Activated CD8-positive, alpha-beta T cell treated with anti-CD3 and anti-CD28 coated beads for 36 hours (primary cell): Measurements from ENCODE around the gene CLEC16A. TPM values are rescaled to one million over a fixed set of nuclear protein-coding genes. Genes with fewer than 3 reads are reported as not detected.

Experiments used
- ATAC-seq: fragments of 200-7000 bp; cut with Tn5 transposase; one replicate; pipeline ENCODE4 v1.10.0; 2021; ENCODE audit warnings: mild to moderate bottlenecking, moderate library complexity
- CTCF ChIA-PET: fragments of 350-600 bp; sonication (Branson Sonifier 250); formaldehyde crosslinking; loops from one replicate; lab custom pipeline; 2021; ENCODE audit warnings: antibody characterized with exemption; lab: Charles Lee
- POLR2A ChIA-PET: fragments of 350-600 bp; sonication (Branson Sonifier 250); formaldehyde crosslinking; loops from one replicate; lab custom pipeline; 2021; ENCODE audit warnings: antibody characterized with exemption; lab: Charles Lee
- DNase-seq: peaks from one replicate; pipeline ENCODE4 v3.0.0-alpha.2; 2020
- H3K27ac Mint-ChIP-seq: one replicate; pipeline ENCODE4 v1.8.0; 2021; ENCODE audit warnings: mild to moderate bottlenecking, mixed read lengths
- H3K27me3 Mint-ChIP-seq: one replicate; pipeline ENCODE4 v1.8.0; 2021; ENCODE audit warnings: mixed read lengths
- H3K36me3 Mint-ChIP-seq: one replicate; pipeline ENCODE4 v1.8.0; 2021; ENCODE audit warnings: low read depth, mixed read lengths
- H3K4me1 Mint-ChIP-seq: one replicate; pipeline ENCODE4 v1.8.0; 2021; ENCODE audit warnings: low read depth, mixed read lengths
- H3K4me3 Mint-ChIP-seq: one replicate; pipeline ENCODE4 v1.8.0; 2021; ENCODE audit warnings: mild to moderate bottlenecking, moderate library complexity, mixed read lengths
- H3K9me3 Mint-ChIP-seq: one replicate; pipeline ENCODE4 v1.8.0; 2021; ENCODE audit warnings: mixed read lengths
- intact Hi-C: fragments of 100-400 bp; cut with micrococcal nuclease; formaldehyde crosslinking; loops from one replicate; pipeline ENCODE4 v1.10.0; 2022
- total RNA-seq, 2 experiments: library from RNA; stranded (reverse); gene quantifications; one replicate each; pipeline ENCODE4 v1.2.3, GENCODE V29; 2021
- TF ChIP-seq, protein P1 (sequence below): fragments of 200-600 bp; IDR thresholded peaks from one replicate; pipeline ENCODE4 v1.8.0; 2022; ENCODE audit warnings: antibody characterized with exemption, mild to moderate bottlenecking

Gene CLEC16A
- total RNA-seq, 2 experiments from 2014 or later, result 20.4 to 21.7 TPM

DNA sequence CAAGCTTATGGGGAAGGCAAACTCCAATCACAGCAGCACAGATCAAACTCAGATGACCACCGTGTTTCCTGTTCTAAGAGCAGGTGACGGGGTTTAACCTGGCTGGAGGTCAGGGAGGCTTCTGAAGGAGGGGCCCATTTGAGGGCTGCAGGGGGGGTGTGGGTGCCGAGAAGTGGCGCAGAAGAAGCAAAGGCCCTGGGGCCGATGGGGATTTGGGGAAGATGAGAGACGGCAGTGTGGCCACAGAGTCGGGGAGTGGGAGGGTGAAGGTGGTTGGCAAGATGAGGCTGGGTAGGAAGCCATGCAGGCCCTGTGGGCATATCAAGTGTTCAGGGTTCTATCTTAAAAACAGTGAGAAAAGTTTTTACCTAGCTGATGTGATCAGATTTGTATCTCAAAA, 122.9 kb downstream of the CLEC16A start:
- peaks cover 29% of the 10 kb centered on the region for H3K36me3 Mint-ChIP-seq
- DNase-seq (no peak), ATAC-seq (no peak)
- ChIA-PET POLR2A (interaction anchor here (1.4 to 2.0 kb wide), 4 partner anchors 9 to 187 kb away, joined by 3 to 7 read pairs (median 4); no protein-coding TSS in a partner anchor), CTCF (interaction anchor here (6.4 kb wide), 1 partner anchor 14 kb away, joined by 24 read pairs; no protein-coding TSS in a partner anchor)
- H3K27ac Mint-ChIP-seq, result no peak overlapping the region
- H3K27me3 Mint-ChIP-seq, result no peaks in the 10 kb centered on the region
- intact Hi-C loops, result no loop called here
- TF ChIP-seq, protein P1, sequence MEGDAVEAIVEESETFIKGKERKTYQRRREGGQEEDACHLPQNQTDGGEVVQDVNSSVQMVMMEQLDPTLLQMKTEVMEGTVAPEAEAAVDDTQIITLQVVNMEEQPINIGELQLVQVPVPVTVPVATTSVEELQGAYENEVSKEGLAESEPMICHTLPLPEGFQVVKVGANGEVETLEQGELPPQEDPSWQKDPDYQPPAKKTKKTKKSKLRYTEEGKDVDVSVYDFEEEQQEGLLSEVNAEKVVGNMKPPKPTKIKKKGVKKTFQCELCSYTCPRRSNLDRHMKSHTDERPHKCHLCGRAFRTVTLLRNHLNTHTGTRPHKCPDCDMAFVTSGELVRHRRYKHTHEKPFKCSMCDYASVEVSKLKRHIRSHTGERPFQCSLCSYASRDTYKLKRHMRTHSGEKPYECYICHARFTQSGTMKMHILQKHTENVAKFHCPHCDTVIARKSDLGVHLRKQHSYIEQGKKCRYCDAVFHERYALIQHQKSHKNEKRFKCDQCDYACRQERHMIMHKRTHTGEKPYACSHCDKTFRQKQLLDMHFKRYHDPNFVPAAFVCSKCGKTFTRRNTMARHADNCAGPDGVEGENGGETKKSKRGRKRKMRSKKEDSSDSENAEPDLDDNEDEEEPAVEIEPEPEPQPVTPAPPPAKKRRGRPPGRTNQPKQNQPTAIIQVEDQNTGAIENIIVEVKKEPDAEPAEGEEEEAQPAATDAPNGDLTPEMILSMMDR, result no peak
- H3K9me3 Mint-ChIP-seq, result no peaks in the 10 kb centered on the region
- H3K4me3 Mint-ChIP-seq, result no peak overlapping the region
- peaks cover 23% of the 10 kb centered on the region for H3K4me1 Mint-ChIP-seq

DNA sequence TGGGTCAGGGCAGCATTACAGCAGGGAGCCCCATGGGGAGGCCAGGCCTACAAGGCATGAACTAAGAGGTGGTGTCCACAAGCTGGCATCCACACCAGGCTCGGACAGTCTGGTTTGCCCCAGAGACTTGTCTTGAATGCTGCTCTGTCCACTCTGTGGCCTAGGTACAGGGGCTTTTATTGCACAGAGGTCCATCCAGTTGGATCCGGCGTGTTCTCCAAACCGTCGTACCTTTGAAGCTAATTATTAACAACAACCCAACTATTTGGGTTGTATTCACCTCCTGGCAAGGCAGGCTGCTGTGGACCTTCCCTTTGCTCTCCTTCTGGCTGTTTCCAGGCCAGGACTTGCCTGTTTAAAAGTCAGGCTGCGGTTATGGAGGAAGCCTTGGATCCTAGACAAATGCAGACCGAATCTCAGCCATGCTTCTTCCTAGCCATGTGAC, 123.4 kb downstream of the CLEC16A start:
- no peak for DNase-seq
- Mint-ChIP-seq H3K27ac (no peak overlapping the region), H3K9me3 (no peaks in the 10 kb centered on the region), H3K27me3 (no peaks in the 10 kb centered on the region), H3K4me1 (peaks cover 27% of the 10 kb centered on the region), H3K36me3 (peaks cover 29% of the 10 kb centered on the region), H3K4me3 (no peak overlapping the region)
- no peak for ATAC-seq
- POLR2A ChIA-PET, result interaction anchor here (0.7 to 2.0 kb wide), 4 partner anchors 8 to 185 kb away, joined by 3 to 7 read pairs (median 4); no protein-coding TSS in a partner anchor
- CTCF ChIA-PET, result interaction anchor here (1.3 to 6.4 kb wide), 2 partner anchors 14 to 96 kb away, joined by 3 to 24 read pairs; no protein-coding TSS in a partner anchor
- intact Hi-C loops, result no loop called here
- TF ChIP-seq, protein P1, result no peak

DNA sequence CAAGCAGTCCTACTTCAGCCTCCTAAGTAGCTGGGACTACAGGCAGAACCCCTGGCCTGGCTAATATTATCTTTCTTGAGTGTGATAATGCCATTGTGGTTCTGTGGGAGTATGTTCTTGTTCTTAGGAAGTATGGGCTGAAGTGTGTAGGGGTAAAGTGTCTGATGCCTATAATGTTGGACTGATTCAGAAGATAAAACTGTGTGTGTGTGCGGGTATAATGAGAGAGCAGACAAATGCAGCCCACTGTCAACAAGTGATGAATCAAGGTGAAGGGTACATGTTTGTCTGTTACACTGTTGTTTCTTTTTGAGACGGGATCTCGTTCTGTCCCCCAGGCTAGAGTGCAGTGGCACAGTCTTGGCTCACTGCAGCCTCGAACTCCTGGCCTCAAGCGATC, 127.5 kb downstream of the CLEC16A start:
- intact Hi-C loops, result no loop called here
- ChIA-PET CTCF (no interaction called here), POLR2A (interaction anchor here (1.5 kb wide), 1 partner anchor 23 kb away, joined by 3 read pairs; no protein-coding TSS in a partner anchor)
- DNase-seq, result no peak
- no peaks in the 10 kb centered on the region for H3K9me3 Mint-ChIP-seq
- peak overlapping the region; percentile 8 for H3K27ac Mint-ChIP-seq
- H3K36me3 Mint-ChIP-seq, result peaks cover 19% of the 10 kb centered on the region
- no peaks in the 10 kb centered on the region for H3K27me3 Mint-ChIP-seq
- no peak for ATAC-seq
- peaks cover 60% of the 10 kb centered on the region for H3K4me1 Mint-ChIP-seq
- H3K4me3 Mint-ChIP-seq, result no peak overlapping the region
- TF ChIP-seq, protein P1, result no peak

DNA sequence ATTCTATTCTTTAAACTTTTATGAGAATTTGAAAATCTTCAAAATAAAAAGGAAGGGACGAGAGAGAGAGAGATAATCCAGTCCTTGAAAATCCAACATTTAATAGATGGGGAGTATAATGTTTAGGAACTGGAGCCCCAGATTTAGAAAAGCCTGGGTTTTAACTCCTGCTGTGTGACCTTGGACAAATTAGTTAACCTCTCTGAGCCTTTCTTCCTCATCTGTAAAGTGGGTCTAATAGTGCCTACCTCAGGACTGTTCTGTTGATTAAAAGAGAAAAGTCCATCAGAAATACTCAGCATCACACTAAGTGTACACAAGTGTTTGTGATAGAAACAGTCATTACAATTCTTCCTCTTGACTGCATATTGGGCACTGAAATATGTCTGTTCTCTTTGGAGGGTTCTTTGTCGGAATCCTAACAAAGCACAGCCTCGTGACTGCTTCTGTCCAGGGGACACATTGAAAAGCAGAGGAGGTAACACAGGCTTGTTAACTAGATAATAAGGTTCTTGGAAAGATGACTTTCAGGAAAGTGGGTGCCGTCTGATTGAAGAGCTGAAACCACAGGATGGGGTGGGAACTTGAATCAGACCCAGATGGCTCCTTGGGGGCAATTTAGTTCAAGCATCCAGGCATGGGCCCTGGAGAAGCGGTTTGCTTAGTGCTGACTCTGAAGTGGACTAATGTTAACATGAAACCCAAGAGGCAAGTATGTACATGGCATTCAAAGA, 128.2 kb downstream of the CLEC16A start:
- TF ChIP-seq, protein P1, result no peak
- Mint-ChIP-seq H3K27ac (peak overlapping the region; percentile 77), H3K9me3 (no peaks in the 10 kb centered on the region), H3K36me3 (peaks cover 20% of the 10 kb centered on the region), H3K4me3 (no peak overlapping the region), H3K27me3 (no peaks in the 10 kb centered on the region), H3K4me1 (peaks cover 62% of the 10 kb centered on the region)
- ATAC-seq (no peak), DNase-seq (peak; percentile 53)
- ChIA-PET POLR2A (interaction anchor here (0.9 to 2.4 kb wide), 4 partner anchors 22 to 183 kb away, joined by 3 to 8 read pairs (median 3); partner anchors contain the start of gene SOCS1), CTCF (interaction anchor here (0.9 kb wide), 1 partner anchor 79 kb away, joined by 3 read pairs; no protein-coding TSS in a partner anchor)
- intact Hi-C loops, result no loop called here
